SK-N-SH treated with all-trans-retinoic acid at 6 μM for 48 hours (cell line): Measurements from ENCODE around the gene AGAP1.

ENCODE experiments used
- ATAC-seq: fragments of 200-7000 bp; cut with Tn5 transposase; 3 replicates; pipeline ENCODE4 v1.9.1; 2020; ENCODE audit warnings: mild to moderate bottlenecking, moderate library complexity
- ARNTL ChIP-seq: fragments of 450-650 bp; formaldehyde crosslinking; IDR thresholded peaks from 2 replicates; pipeline ENCODE4 v1.5.0; 2020; ENCODE audit warnings: low read depth, mild to moderate bottlenecking, moderate library complexity, borderline replicate concordance
- BACH2 ChIP-seq: fragments of 250-450 bp; sonication (Bioruptor Pico); IDR thresholded peaks from 2 replicates; pipeline ENCODE4 v1.9.0; 2021; ENCODE audit warnings: mild to moderate bottlenecking, borderline replicate concordance
- CREB5 ChIP-seq: fragments of 250-450 bp; sonication (Bioruptor Pico); IDR thresholded peaks from 2 replicates; pipeline ENCODE4 v1.5.1; 2020; ENCODE audit warnings: low read depth, mild to moderate bottlenecking, moderate library complexity
- CSDC2 ChIP-seq: fragments of 250-450 bp; sonication (Bioruptor Pico); IDR thresholded peaks from 2 replicates; pipeline ENCODE4 v1.5.0; 2020; ENCODE audit warnings: mild to moderate bottlenecking, moderate library complexity
- CSRNP3 ChIP-seq: fragments of 250-450 bp; sonication (Bioruptor Pico); IDR thresholded peaks from 2 replicates; pipeline ENCODE4 v1.5.1; 2021; ENCODE audit warnings: mild to moderate bottlenecking, moderate library complexity
- ESRRG ChIP-seq: fragments of 250-450 bp; sonication (Bioruptor Pico); IDR thresholded peaks from 2 replicates; pipeline ENCODE4 v1.6.1; 2021; ENCODE audit warnings: mild to moderate bottlenecking
- GLIS3 ChIP-seq: fragments of 250-450 bp; sonication (Bioruptor Pico); IDR thresholded peaks from 2 replicates; pipeline ENCODE4 v1.5.0; 2020; ENCODE audit warnings: mild to moderate bottlenecking, moderate library complexity
- ISL1 ChIP-seq: fragments of 250-450 bp; sonication (Bioruptor Pico); IDR thresholded peaks from 2 replicates; pipeline ENCODE4 v2.1.2; 2022; ENCODE audit warnings: mild to moderate bottlenecking, moderate library complexity
- OSR1 ChIP-seq: fragments of 250-450 bp; sonication (Bioruptor Pico); IDR thresholded peaks from 2 replicates; pipeline ENCODE4 v1.8.0; 2022; ENCODE audit warnings: moderate library complexity, mild to moderate bottlenecking, inconsistent platforms
- PATZ1 ChIP-seq: fragments of 250-450 bp; sonication (Bioruptor Pico); IDR thresholded peaks from 2 replicates; pipeline ENCODE4 v1.8.0; 2020; ENCODE audit warnings: mild to moderate bottlenecking, moderate library complexity, borderline replicate concordance
- PPARA ChIP-seq: fragments of 250-450 bp; sonication (Bioruptor Pico); IDR thresholded peaks from 2 replicates; pipeline ENCODE4 v1.5.0; 2020; ENCODE audit warnings: mild to moderate bottlenecking, borderline replicate concordance
- RARB ChIP-seq: fragments of 250-450 bp; sonication (Bioruptor Pico); IDR thresholded peaks from 2 replicates; pipeline ENCODE4 v1.8.0; 2021; ENCODE audit warnings: mild to moderate bottlenecking, moderate library complexity
- SNAI2 ChIP-seq: fragments of 250-450 bp; sonication (Bioruptor Pico); IDR thresholded peaks from 2 replicates; pipeline ENCODE4 v1.5.0; 2020; ENCODE audit warnings: mild to moderate bottlenecking, moderate library complexity
- TCF4 ChIP-seq: fragments of 250-450 bp; sonication (Bioruptor Pico); IDR thresholded peaks from 2 replicates; pipeline ENCODE4 v1.8.0; 2021; ENCODE audit warnings: mild to moderate bottlenecking, moderate library complexity, borderline replicate concordance
- TOX ChIP-seq: fragments of 250-450 bp; sonication (Bioruptor Pico); IDR thresholded peaks from 2 replicates; pipeline ENCODE4 v1.8.0; 2021; ENCODE audit warnings: mild to moderate bottlenecking, moderate library complexity, borderline replicate concordance
- TSHZ2 ChIP-seq: fragments of 250-450 bp; sonication (Bioruptor Pico); IDR thresholded peaks from 2 replicates; pipeline ENCODE4 v1.5.0; 2020; ENCODE audit warnings: mild to moderate bottlenecking, moderate library complexity
- ZC3H10 ChIP-seq: fragments of 250-450 bp; sonication (Bioruptor Pico); IDR thresholded peaks from 2 replicates; pipeline ENCODE4 v1.5.1; 2021; ENCODE audit warnings: mild to moderate bottlenecking, moderate library complexity
- ZFP3 ChIP-seq: fragments of 250-450 bp; sonication (Bioruptor Pico); IDR thresholded peaks from 2 replicates; pipeline ENCODE4 v1.5.0; 2020; ENCODE audit warnings: mild to moderate bottlenecking, moderate library complexity
- ZFP30 ChIP-seq: fragments of 450-650 bp; formaldehyde crosslinking; IDR thresholded peaks from 2 replicates; pipeline ENCODE4 v1.5.0; 2022; ENCODE audit warnings: mild to moderate bottlenecking, moderate library complexity
- ZNF565 ChIP-seq: fragments of 450-650 bp; formaldehyde crosslinking; conservative IDR thresholded peaks from 2 replicates; pipeline ENCODE4 v1.5.0; 2020; ENCODE audit warnings: low read depth, mild to moderate bottlenecking, moderate library complexity
- ZNF70 ChIP-seq: fragments of 450-650 bp; formaldehyde crosslinking; IDR thresholded peaks from 2 replicates; pipeline ENCODE4 v1.5.0; 2020; ENCODE audit warnings: mild to moderate bottlenecking, moderate library complexity
- ZNF8 ChIP-seq: fragments of 450-650 bp; formaldehyde crosslinking; IDR thresholded peaks from 2 replicates; pipeline ENCODE4 v1.5.0; 2020; ENCODE audit warnings: mild to moderate bottlenecking, moderate library complexity
- TF ChIP-seq, protein P1 (sequence below): fragments of 250-450 bp; sonication (Bioruptor Pico); IDR thresholded peaks from 2 replicates; pipeline ENCODE4 v1.8.0; 2021; ENCODE audit warnings: low read depth, mild to moderate bottlenecking, moderate library complexity, borderline replicate concordance

AGAP1 gene

GRCh38 chr2:235938611-235939010, 444.8 kb downstream of the AGAP1 start:
- no peak for TF ChIP-seq RARB
- no peak for TF ChIP-seq ZFP3
- no peak for TF ChIP-seq GLIS3 (CRISPR knock-in tag)
- TF ChIP-seq PPARA (CRISPR knock-in tag) = no peak
- TF ChIP-seq SNAI2 (CRISPR knock-in tag) = no peak
- TF ChIP-seq TSHZ2 (CRISPR knock-in tag) = no peak
- TF ChIP-seq, all 23 proteins: peak for 0
- ATAC-seq = no peak

DNA sequence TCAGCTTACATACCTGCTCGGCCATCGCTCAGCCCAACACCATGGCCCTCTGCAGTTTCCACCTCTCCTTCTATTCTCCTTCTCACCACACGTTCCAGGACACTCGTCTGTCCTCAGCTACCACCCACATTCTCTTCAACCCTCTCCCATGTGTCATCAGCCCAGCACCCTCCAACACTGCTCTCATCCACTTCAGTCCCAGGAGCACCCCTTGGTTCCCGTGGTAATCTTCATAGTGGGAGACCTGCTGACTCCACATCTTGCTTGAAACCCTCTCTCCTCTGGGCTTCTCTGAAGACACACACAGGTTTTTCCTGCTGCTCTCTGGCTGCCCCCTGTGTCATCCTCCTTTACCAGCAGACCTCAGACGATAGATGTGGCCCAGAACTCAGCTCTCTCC, 445.6 kb downstream of the AGAP1 start:
- no peak for TF ChIP-seq CREB5 (CRISPR knock-in tag)
- TF ChIP-seq GLIS3 (CRISPR knock-in tag) = no peak
- no peak for TF ChIP-seq ZFP3
- TF ChIP-seq ZNF70 (CRISPR knock-in tag) = no peak
- no peak for TF ChIP-seq ZNF8 (CRISPR knock-in tag)
- no peak for TF ChIP-seq RARB
- TF ChIP-seq BACH2 (CRISPR knock-in tag) = no peak
- TF ChIP-seq CSDC2 (CRISPR knock-in tag) = no peak
- TF ChIP-seq ESRRG (CRISPR knock-in tag) = no peak
- TF ChIP-seq PATZ1 = no peak
- TF ChIP-seq ARNTL (CRISPR knock-in tag) = no peak
- ATAC-seq = no peak

DNA sequence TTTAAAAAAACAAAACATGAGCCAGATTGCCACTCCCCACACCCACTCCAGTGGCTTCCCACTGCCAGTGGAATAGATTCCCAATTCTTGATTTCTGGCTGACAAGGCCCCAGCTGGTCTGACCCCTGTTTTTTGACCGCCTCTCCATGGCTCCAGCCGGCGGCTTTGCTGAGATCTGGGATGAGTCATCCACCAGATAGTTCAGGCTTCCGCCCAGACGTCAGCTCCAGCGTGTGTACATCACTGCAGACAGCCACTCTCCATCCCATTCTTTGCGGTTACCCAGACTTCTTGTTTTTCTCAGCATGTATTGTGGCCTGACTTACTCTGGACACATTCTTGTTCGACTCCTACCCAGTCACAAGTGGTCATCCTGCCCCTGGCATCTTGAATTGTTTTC, 446.5 kb downstream of the AGAP1 start:
- peak; percentile 98 for ATAC-seq
- TF ChIP-seq RARB (no peak), TSHZ2 (CRISPR knock-in tag) (peak; percentile 60; the same call in 1 of the 2 replicates), TCF4 (CRISPR knock-in tag) (peak; percentile 58; the same call in 1 of the 2 replicates), ZC3H10 (0 out of 2 replicates have a peak, but pooled peaks have one; percentile 59), ARNTL (CRISPR knock-in tag) (no peak), PPARA (CRISPR knock-in tag) (no peak), CSRNP3 (CRISPR knock-in tag) (0 out of 2 replicates have a peak, but pooled peaks have one; percentile 32), SNAI2 (CRISPR knock-in tag) (no peak), ZFP3 (peak; percentile 84), ISL1 (peak; percentile 37; the same call in 1 of the 2 replicates), CREB5 (CRISPR knock-in tag) (no peak), ZNF565 (CRISPR knock-in tag) (no peak), TOX (CRISPR knock-in tag) (peak; percentile 40; the same call in 1 of the 2 replicates), OSR1 (no peak), CSDC2 (CRISPR knock-in tag) (0 out of 2 replicates have a peak, but pooled peaks have one; percentile 15), ZNF70 (CRISPR knock-in tag) (no peak), ZFP30 (no peak), BACH2 (CRISPR knock-in tag) (no peak), GLIS3 (CRISPR knock-in tag) (no peak), ESRRG (CRISPR knock-in tag) (no peak)
- TF ChIP-seq, protein P1, sequence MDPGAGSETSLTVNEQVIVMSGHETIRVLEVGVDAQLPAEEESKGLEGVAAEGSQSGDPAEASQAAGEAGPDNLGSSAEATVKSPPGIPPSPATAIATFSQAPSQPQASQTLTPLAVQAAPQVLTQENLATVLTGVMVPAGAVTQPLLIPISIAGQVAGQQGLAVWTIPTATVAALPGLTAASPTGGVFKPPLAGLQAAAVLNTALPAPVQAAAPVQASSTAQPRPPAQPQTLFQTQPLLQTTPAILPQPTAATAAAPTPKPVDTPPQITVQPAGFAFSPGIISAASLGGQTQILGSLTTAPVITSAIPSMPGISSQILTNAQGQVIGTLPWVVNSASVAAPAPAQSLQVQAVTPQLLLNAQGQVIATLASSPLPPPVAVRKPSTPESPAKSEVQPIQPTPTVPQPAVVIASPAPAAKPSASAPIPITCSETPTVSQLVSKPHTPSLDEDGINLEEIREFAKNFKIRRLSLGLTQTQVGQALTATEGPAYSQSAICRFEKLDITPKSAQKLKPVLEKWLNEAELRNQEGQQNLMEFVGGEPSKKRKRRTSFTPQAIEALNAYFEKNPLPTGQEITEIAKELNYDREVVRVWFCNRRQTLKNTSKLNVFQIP = no peak
